ENCODE measurements around the gene TBC1D24. TPM values are rescaled to one million over a fixed set of nuclear protein-coding genes. Genes with fewer than 3 reads are reported as not detected.

TBC1D24 gene
- total RNA-seq, 1 donor from 2014 or later, result 11.1 TPM

DNA sequence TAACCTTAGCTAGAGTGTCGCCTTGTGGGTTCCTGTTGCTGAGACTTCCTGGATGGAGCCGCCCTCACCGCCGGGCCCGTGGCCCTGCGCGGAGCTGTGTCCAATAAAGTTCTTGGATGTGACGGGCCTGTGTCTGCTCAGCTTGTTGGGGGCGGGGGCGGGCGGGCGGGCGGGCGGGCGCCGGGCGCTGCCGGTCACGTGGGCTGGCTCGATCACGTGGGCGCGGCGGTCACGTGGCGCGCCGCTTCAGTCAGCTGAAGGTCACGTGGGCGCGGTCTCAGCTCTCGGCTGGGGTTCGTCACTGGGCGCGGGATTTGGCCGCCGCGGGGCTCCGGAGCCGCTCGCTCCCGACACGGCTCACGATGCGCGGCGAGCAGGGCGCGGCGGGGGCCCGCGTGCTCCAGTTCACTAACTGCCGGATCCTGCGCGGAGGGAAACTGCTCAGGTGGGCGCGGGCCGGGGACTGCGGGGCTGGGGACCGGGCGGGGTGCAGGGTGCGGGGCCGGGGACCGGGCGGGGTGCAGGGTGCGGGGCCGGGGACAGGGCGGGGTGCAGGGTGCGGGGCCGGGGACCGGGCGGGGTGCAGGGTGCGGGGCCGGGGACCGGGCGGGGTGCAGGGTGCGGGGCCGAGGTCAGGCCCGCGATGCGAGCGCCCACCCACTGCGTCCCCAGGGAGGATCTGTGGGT lies 45.3 kb downstream of the TBC1D24 start, which contains the start of gene AMDHD2:
Gene AMDHD2, plus strand, starts transcription at position 275 of the 687 bp plus-strand sequence. Its CDS starts 88 bp downstream, at position 363.
- Histone ChIP-seq H3K36me3 (peaks cover 36% of the 10 kb centered on the region), H3K27ac (replicated peaks) (peak within 1 kb of the TSS; percentile 88), H3K4me3 (peak within 1 kb of the TSS; percentile 77), H3K27me3 (ENCODE audit: low read depth) (no peaks in the 10 kb centered on the region), H3K4me1 (peaks cover 58% of the 10 kb centered on the region), H3K9me3 (replicated peaks) (no peaks in the 10 kb centered on the region)
- DNase-seq, result peak; percentile 94
- intact Hi-C loops (cut with micrococcal nuclease), result no loop called here
- TF ChIP-seq, protein P1, sequence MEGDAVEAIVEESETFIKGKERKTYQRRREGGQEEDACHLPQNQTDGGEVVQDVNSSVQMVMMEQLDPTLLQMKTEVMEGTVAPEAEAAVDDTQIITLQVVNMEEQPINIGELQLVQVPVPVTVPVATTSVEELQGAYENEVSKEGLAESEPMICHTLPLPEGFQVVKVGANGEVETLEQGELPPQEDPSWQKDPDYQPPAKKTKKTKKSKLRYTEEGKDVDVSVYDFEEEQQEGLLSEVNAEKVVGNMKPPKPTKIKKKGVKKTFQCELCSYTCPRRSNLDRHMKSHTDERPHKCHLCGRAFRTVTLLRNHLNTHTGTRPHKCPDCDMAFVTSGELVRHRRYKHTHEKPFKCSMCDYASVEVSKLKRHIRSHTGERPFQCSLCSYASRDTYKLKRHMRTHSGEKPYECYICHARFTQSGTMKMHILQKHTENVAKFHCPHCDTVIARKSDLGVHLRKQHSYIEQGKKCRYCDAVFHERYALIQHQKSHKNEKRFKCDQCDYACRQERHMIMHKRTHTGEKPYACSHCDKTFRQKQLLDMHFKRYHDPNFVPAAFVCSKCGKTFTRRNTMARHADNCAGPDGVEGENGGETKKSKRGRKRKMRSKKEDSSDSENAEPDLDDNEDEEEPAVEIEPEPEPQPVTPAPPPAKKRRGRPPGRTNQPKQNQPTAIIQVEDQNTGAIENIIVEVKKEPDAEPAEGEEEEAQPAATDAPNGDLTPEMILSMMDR (IDR thresholded peaks at IDR 0.05; ENCODE audit: borderline replicate concordance), result no peak

DNA sequence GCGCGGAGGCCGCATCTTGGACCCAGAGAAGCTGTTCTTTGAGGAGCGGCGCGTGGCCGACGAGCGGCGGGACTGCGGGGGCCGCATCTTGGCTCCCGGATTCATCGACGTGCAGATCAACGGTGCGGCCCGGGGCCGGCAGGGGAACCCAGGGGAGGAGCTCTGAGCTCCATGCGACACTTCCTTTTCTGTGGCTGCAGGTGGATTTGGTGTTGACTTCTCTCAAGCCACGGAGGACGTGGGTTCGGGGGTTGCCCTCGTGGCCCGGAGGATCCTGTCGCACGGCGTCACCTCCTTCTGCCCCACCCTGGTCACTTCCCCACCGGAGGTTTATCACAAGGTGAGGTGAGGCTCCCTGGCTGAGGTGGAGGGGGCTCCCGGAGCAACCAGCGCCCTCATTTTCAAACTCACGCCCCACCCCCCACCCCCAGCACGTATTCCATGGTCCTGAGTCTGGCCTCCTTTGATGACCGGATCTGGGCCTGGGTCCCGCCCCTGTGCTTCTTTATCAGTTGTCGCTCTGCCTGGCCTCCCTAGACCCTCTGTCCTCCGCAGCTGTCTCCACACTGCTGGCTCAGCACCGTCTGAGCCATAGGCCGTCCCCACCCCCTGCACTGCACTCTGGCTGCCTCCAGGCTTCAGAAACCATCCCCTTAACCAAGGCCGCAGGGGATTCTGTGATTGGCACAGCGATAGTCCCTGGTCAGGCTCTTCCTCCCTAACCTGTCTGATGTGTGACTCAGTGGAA lies 46.0 kb downstream of the TBC1D24 start:
- peaks cover 41% of the 10 kb centered on the region for H3K36me3 ChIP-seq
- peak overlapping the region; percentile 88 for H3K27ac ChIP-seq (replicated peaks)
- peaks cover 51% of the 10 kb centered on the region for H3K4me1 ChIP-seq
- no peaks in the 10 kb centered on the region for H3K9me3 ChIP-seq (replicated peaks)
- no peak for DNase-seq
- H3K4me3 ChIP-seq, result peak overlapping the region; percentile 77
- TF ChIP-seq, protein P1 (IDR thresholded peaks at IDR 0.05; ENCODE audit: borderline replicate concordance), result no peak
- H3K27me3 ChIP-seq (ENCODE audit: low read depth), result no peaks in the 10 kb centered on the region
- intact Hi-C loops (cut with micrococcal nuclease), result no loop called here

GRCh38 chr16:2523801-2524231 lies 48.9 kb downstream of the TBC1D24 start:
- intact Hi-C loops (cut with micrococcal nuclease), result no loop called here
- Histone ChIP-seq H3K4me1 (peaks cover 22% of the 10 kb centered on the region), H3K9me3 (replicated peaks) (no peaks in the 10 kb centered on the region), H3K4me3 (no peak overlapping the region), H3K27me3 (ENCODE audit: low read depth) (no peaks in the 10 kb centered on the region), H3K27ac (replicated peaks) (no peak overlapping the region), H3K36me3 (peaks cover 60% of the 10 kb centered on the region)
- TF ChIP-seq, protein P1 (IDR thresholded peaks at IDR 0.05; ENCODE audit: borderline replicate concordance), result no peak
- DNase-seq, result no peak

- Histone ChIP-seq H3K27me3 (ENCODE audit: low read depth) (no peaks in the 10 kb centered on the region), H3K4me3 (no peak overlapping the region), H3K27ac (replicated peaks) (no peak overlapping the region), H3K4me1 (peaks cover 16% of the 10 kb centered on the region), H3K9me3 (replicated peaks) (no peaks in the 10 kb centered on the region), H3K36me3 (peaks cover 65% of the 10 kb centered on the region)
- no peak for DNase-seq
- TF ChIP-seq, protein P1 (IDR thresholded peaks at IDR 0.05; ENCODE audit: borderline replicate concordance), result no peak
- intact Hi-C loops (cut with micrococcal nuclease), result no loop called here
These were observed 49.5 kb downstream of the TBC1D24 start for GRCh38 chr16:2524339-2524938.

GRCh38 chr16:2526135-2526534 lies 51.2 kb downstream of the TBC1D24 start:
- peaks cover 7% of the 10 kb centered on the region for H3K4me1 ChIP-seq
- H3K4me3 ChIP-seq, result no peak overlapping the region
- TF ChIP-seq, protein P1 (IDR thresholded peaks at IDR 0.05; ENCODE audit: borderline replicate concordance), result no peak
- H3K9me3 ChIP-seq (replicated peaks), result no peaks in the 10 kb centered on the region
- H3K36me3 ChIP-seq, result peaks cover 67% of the 10 kb centered on the region
- intact Hi-C loops (cut with micrococcal nuclease), result no loop called here
- DNase-seq, result no peak
- no peak overlapping the region for H3K27ac ChIP-seq (replicated peaks)
- no peaks in the 10 kb centered on the region for H3K27me3 ChIP-seq (ENCODE audit: low read depth)

Data from left ventricle myocardium inferior (tissue), 1 donor.